ENCODE measurements around the gene CADPS2. TPM values are rescaled to one million over a fixed set of nuclear protein-coding genes. Genes with fewer than 3 reads are reported as not detected.

CADPS2 gene
- total RNA-seq, 1 donor from 2014 or later, result 8.8 TPM

DNA sequence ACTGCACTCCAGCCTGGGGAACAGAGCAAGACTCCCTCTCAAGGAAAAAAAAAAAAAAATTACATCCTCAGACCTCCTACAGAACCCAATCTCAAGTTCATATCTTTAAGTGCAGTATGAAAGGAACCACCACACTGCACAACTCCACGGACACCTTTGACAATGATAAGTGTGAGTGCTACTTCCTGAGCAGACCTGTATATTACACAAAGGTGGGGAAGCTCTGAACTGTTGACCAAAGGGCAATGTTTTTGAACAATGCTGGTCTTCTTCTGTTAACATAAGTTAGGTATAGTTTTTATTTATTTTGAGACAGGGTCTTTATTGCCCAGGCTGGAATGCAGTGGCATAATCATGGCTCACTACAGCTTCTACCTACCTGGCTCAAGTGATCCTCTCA lies 129.4 kb downstream of the CADPS2 start:
- H3K27me3 ChIP-seq (ENCODE audit: control insufficient read depth, insufficient read depth, low read length), result no peaks in the 10 kb centered on the region
- H3K36me3 ChIP-seq (ENCODE audit: control insufficient read depth, insufficient read depth, low read length), result no peaks in the 10 kb centered on the region
- TF ChIP-seq CTCF (IDR thresholded peaks at IDR 0.05; ENCODE audit: insufficient read depth, low read length, poor library complexity, severe bottlenecking), result no peak
- no peak overlapping the region for H3K4me3 ChIP-seq (ENCODE audit: low read depth, low read length)
- DNase-seq (ENCODE audit: low read depth), result no peak

DNA sequence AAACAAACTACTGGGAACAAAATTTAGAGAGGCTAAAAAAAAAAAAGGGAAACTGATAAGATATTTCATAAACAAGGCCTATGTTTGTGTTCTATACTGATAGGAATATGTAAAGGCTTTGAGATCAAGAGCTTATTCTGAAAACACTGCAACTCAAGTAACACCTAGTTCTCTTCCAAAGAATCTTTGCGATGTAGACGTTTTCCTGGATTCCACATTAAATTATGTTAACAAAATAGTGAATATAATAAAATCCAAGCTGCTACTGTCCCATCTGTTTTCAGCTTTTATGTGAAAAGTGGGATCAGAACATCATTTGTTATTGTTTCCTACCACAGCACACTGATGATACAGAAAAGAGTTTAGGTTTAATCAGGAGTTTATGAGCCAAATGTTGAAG lies 130.6 kb downstream of the CADPS2 start:
- Histone ChIP-seq H3K36me3 (ENCODE audit: control insufficient read depth, insufficient read depth, low read length) (no peaks in the 10 kb centered on the region), H3K27me3 (ENCODE audit: control insufficient read depth, insufficient read depth, low read length) (no peaks in the 10 kb centered on the region), H3K4me3 (ENCODE audit: low read depth, low read length) (no peak overlapping the region)
- DNase-seq (ENCODE audit: low read depth), result no peak
- no peak for TF ChIP-seq CTCF (IDR thresholded peaks at IDR 0.05; ENCODE audit: insufficient read depth, low read length, poor library complexity, severe bottlenecking)

DNA sequence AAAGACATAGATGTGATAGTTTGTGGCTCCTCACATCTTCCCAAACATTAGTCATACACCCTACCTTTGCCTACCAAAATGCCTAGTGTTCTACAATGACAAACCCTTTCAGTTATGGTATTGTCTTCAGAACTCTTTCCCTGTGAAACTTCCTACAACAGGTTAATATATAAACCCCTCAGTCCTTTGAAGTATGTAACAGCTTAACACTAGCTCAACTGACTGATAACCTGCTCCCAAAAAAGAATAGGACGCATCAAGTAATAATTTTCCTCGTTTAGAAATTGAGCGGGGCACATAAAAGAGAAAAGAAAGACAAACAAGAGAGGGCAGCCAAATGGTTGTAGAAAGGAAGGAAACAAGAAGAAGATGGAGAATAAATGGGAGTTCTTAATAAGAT lies 133.7 kb downstream of the CADPS2 start:
- TF ChIP-seq CTCF (IDR thresholded peaks at IDR 0.05; ENCODE audit: insufficient read depth, low read length, poor library complexity, severe bottlenecking), result no peak
- Histone ChIP-seq H3K36me3 (ENCODE audit: control insufficient read depth, insufficient read depth, low read length) (no peaks in the 10 kb centered on the region), H3K27me3 (ENCODE audit: control insufficient read depth, insufficient read depth, low read length) (no peaks in the 10 kb centered on the region), H3K4me3 (ENCODE audit: low read depth, low read length) (no peak overlapping the region)
- no peak for DNase-seq (ENCODE audit: low read depth)

DNA sequence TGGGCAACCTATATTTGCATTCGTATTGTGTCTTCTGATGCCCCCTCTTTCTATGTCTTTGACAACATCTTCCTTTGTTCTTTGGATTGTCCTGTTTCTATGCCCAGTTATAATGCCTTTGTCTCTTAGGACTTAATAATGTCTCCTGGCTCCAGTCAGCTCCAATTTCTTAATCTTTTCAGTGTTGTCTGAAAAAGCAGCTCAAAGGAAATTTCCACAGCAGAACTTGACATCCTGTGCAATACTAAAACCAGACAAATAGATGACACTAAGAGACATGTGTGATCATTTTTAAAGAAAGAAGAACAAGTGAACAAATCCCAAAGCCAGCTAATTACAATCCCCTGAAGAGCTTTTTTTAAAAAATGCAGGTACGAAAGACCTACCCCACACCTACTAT lies 135.9 kb downstream of the CADPS2 start:
- DNase-seq (ENCODE audit: low read depth), result no peak
- Histone ChIP-seq H3K4me3 (ENCODE audit: low read depth, low read length) (no peak overlapping the region), H3K36me3 (ENCODE audit: control insufficient read depth, insufficient read depth, low read length) (no peaks in the 10 kb centered on the region), H3K27me3 (ENCODE audit: control insufficient read depth, insufficient read depth, low read length) (no peaks in the 10 kb centered on the region)
- no peak for TF ChIP-seq CTCF (IDR thresholded peaks at IDR 0.05; ENCODE audit: insufficient read depth, low read length, poor library complexity, severe bottlenecking)

DNA sequence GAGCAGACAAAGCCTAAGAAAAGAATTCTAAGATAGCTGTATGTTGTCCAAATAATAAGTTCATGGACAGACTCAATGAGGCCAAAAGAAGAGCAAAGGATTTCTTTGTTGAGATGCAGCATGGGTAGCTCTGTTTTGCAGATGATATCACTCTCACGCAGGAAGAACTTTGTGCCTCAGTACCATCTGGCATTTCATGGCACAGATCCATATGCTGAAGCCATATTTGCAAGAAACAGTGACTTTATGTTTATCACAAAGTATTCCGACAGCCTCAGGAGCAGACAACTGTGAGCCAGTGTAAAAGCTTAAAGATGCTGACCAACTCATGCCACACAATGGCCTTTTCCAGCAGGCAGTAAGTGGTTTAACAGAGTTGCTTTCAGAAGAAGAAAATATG lies 138.1 kb downstream of the CADPS2 start:
- Histone ChIP-seq H3K36me3 (ENCODE audit: control insufficient read depth, insufficient read depth, low read length) (no peaks in the 10 kb centered on the region), H3K4me3 (ENCODE audit: low read depth, low read length) (no peak overlapping the region), H3K27me3 (ENCODE audit: control insufficient read depth, insufficient read depth, low read length) (no peaks in the 10 kb centered on the region)
- DNase-seq (ENCODE audit: low read depth), result no peak
- no peak for TF ChIP-seq CTCF (IDR thresholded peaks at IDR 0.05; ENCODE audit: insufficient read depth, low read length, poor library complexity, severe bottlenecking)

DNA sequence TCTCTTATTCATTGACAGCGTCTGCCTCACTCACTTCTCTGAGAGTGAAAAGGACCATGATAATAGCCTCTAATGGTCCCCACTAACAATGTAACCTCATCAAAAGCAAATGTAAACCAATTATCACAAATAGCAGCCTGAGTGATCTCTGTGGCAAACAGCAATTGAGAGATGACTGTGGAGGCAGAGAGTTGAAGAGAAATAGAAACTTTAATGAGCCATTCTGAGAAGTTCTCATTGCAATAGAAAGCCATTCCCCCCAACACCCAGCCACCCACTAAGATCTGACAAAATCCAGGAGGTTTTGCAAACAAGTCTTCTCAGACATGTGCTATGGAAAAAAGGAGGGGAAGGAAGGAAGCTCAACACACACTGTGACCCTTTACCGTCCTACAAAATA lies 139.3 kb downstream of the CADPS2 start:
- Histone ChIP-seq H3K27me3 (ENCODE audit: control insufficient read depth, insufficient read depth, low read length) (no peaks in the 10 kb centered on the region), H3K36me3 (ENCODE audit: control insufficient read depth, insufficient read depth, low read length) (no peaks in the 10 kb centered on the region), H3K4me3 (ENCODE audit: low read depth, low read length) (no peak overlapping the region)
- no peak for TF ChIP-seq CTCF (IDR thresholded peaks at IDR 0.05; ENCODE audit: insufficient read depth, low read length, poor library complexity, severe bottlenecking)
- DNase-seq (ENCODE audit: low read depth), result no peak
